Trophoblast cell (in vitro differentiated cells and primary cell): ENCODE measurements around the gene USP48.

ENCODE experiments used
- DNase-seq, 2 donors: peaks; one replicate each; pipeline ENCODE4 v3.0.0-alpha.2; 2016
- H2AFZ ChIP-seq: 2 replicates; pipeline ENCODE4 v1.6.1; 2013; ENCODE audit warnings: low read length, moderate library complexity, mild to moderate bottlenecking; ENCODE audit not compliant: insufficient read depth, poor library complexity
- H2AK5ac ChIP-seq: 2 replicates; pipeline ENCODE4 v1.6.1; 2013; ENCODE audit warnings: mild to moderate bottlenecking, low read length
- H2BK120ac ChIP-seq: 2 replicates; pipeline ENCODE4 v1.6.1; 2013; ENCODE audit warnings: low read length, mild to moderate bottlenecking, moderate library complexity; ENCODE audit not compliant: insufficient read depth, poor library complexity
- H2BK12ac ChIP-seq: 2 replicates; pipeline ENCODE4 v1.6.1; 2013; ENCODE audit warnings: mild to moderate bottlenecking, low read length, moderate library complexity
- H2BK5ac ChIP-seq: 2 replicates; pipeline ENCODE4 v1.6.1; 2013; ENCODE audit warnings: low read length, low read depth, moderate library complexity, mild to moderate bottlenecking; ENCODE audit not compliant: poor library complexity
- H3K14ac ChIP-seq: 2 replicates; pipeline ENCODE4 v1.6.1; 2013; ENCODE audit warnings: mild to moderate bottlenecking, low read length
- H3K18ac ChIP-seq: 2 replicates; pipeline ENCODE4 v1.6.1; 2013; ENCODE audit warnings: mild to moderate bottlenecking, low read length
- H3K23ac ChIP-seq: 2 replicates; pipeline ENCODE4 v1.6.1; 2013; ENCODE audit warnings: low read length
- H3K27ac ChIP-seq: 2 replicates; pipeline ENCODE4 v1.5.1; 2013; ENCODE audit warnings: low read depth, mild to moderate bottlenecking, inconsistent platforms, low read length, moderate library complexity
- H3K27me3 ChIP-seq: 2 replicates; pipeline ENCODE4 v1.6.1; 2013; ENCODE audit warnings: inconsistent platforms, mild to moderate bottlenecking, low read length, moderate library complexity; ENCODE audit not compliant: insufficient read depth
- H3K36me3 ChIP-seq, 2 experiments: 1 replicate in 1 of 2; 2 replicates in 1 of 2; pipeline ENCODE4 v1.6.1; 2013; ENCODE audit warnings: low read length in 2 of 2, mild to moderate bottlenecking in 2 of 2, moderate library complexity in 1 of 2; ENCODE audit not compliant: insufficient read depth in 2 of 2, control insufficient read depth in 1 of 2
- H3K4ac ChIP-seq: 2 replicates; pipeline ENCODE4 v1.6.1; 2013; ENCODE audit warnings: low read depth, mild to moderate bottlenecking, low read length, moderate library complexity
- H3K4me1 ChIP-seq, 2 experiments: 1 replicate in 1 of 2; 2 replicates in 1 of 2; pipeline ENCODE4 v1.6.1; 2013; ENCODE audit warnings: low read length in 2 of 2, mild to moderate bottlenecking in 2 of 2, moderate library complexity in 1 of 2; ENCODE audit not compliant: insufficient read depth in 2 of 2, control insufficient read depth in 1 of 2
- H3K4me2 ChIP-seq: 2 replicates; pipeline ENCODE4 v1.6.1; 2013; ENCODE audit warnings: inconsistent platforms, mild to moderate bottlenecking, low read length, moderate library complexity
- H3K4me3 ChIP-seq: 2 replicates; pipeline ENCODE4 v1.5.1; 2013; ENCODE audit warnings: mild to moderate bottlenecking, low read depth, low read length, inconsistent platforms
- H3K79me1 ChIP-seq: one replicate; pipeline ENCODE4 v1.6.1; 2013; ENCODE audit warnings: low read length
- H3K79me2 ChIP-seq: 2 replicates; pipeline ENCODE4 v1.6.1; 2013; ENCODE audit warnings: low read length, mild to moderate bottlenecking; ENCODE audit not compliant: control insufficient read depth, insufficient read depth, poor library complexity
- H3K9ac ChIP-seq: 2 replicates; pipeline ENCODE4 v1.6.1; 2013; ENCODE audit warnings: mild to moderate bottlenecking, low read length
- H3K9me3 ChIP-seq: 2 replicates; pipeline ENCODE4 v1.6.1; 2013; ENCODE audit warnings: low read depth, mild to moderate bottlenecking, control low read depth, inconsistent platforms, low read length; ENCODE audit not compliant: insufficient read depth
- H4K12ac ChIP-seq: 2 replicates; pipeline ENCODE4 v1.6.1; 2013; ENCODE audit warnings: low read depth, mild to moderate bottlenecking, low read length, moderate library complexity
- H4K8ac ChIP-seq: 2 replicates; pipeline ENCODE4 v1.6.1; 2013; ENCODE audit warnings: low read depth, mild to moderate bottlenecking, low read length, moderate library complexity
- H4K91ac ChIP-seq: one replicate; pipeline ENCODE4 v1.6.1; 2013; ENCODE audit warnings: low read depth, mild to moderate bottlenecking, low read length, moderate library complexity
- WGBS: extraction: QIAGEN DNeasy Blood & Tissue Kit; methylation state at CpG from one replicate; pipeline ENCODE4 v1.1.7; 2013; ENCODE audit warnings: missing lambda C conversion rate; ENCODE audit not compliant: insufficient read length, insufficient coverage; ENCODE audit errors: extremely low coverage; 5-methylcytosine and 5-hydroxymethylcytosine counted together

The USP48 gene

DNA sequence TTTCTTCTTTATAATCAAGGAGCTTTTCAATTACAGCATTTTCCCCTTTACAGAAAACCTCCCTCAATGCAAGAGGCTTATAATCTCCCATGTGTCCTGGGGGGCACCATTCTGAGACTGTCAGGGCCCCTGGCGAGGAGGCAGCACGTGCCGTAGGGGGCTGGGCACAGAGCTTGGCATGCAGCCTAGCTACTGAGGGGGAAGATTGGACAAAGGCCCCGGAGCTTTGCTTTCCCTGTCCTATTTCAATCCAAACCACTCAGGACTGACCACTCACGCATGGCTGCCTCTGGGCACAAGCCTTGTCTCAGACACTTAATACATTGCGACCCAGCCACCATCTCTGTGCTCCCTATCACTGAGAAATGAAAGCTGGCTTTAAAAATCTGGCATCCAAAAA, 111.0 kb downstream of the USP48 start:
- Histone ChIP-seq H3K27ac (no peak overlapping the region), H3K18ac (no peak overlapping the region), H2BK12ac (no peak overlapping the region), H2AK5ac (no peak overlapping the region), H3K9me3 (peaks cover 5% of the 10 kb centered on the region), H3K9ac (no peak overlapping the region), H4K12ac (no peak overlapping the region), H4K91ac (no peak overlapping the region), H2AFZ (no peak overlapping the region), H4K8ac (no peak overlapping the region), H3K4me1 (peaks cover 2 to 14% of the 10 kb centered on the region in 2 experiments), H2BK120ac (no peak overlapping the region), H3K36me3 (no peaks in the 10 kb centered on the region), H3K4ac (no peak overlapping the region), H3K79me1 (peaks cover 3% of the 10 kb centered on the region), H3K14ac (no peak overlapping the region), H3K27me3 (peaks cover 11% of the 10 kb centered on the region), H3K4me2 (no peak overlapping the region), H3K4me3 (no peak overlapping the region), H3K79me2 (peaks cover 2% of the 10 kb centered on the region), H2BK5ac (no peak overlapping the region), H3K23ac (no peak overlapping the region)
- no peak for DNase-seq
- WGBS: no CpG with 5 or more reads among the region's 6 CpGs

DNA sequence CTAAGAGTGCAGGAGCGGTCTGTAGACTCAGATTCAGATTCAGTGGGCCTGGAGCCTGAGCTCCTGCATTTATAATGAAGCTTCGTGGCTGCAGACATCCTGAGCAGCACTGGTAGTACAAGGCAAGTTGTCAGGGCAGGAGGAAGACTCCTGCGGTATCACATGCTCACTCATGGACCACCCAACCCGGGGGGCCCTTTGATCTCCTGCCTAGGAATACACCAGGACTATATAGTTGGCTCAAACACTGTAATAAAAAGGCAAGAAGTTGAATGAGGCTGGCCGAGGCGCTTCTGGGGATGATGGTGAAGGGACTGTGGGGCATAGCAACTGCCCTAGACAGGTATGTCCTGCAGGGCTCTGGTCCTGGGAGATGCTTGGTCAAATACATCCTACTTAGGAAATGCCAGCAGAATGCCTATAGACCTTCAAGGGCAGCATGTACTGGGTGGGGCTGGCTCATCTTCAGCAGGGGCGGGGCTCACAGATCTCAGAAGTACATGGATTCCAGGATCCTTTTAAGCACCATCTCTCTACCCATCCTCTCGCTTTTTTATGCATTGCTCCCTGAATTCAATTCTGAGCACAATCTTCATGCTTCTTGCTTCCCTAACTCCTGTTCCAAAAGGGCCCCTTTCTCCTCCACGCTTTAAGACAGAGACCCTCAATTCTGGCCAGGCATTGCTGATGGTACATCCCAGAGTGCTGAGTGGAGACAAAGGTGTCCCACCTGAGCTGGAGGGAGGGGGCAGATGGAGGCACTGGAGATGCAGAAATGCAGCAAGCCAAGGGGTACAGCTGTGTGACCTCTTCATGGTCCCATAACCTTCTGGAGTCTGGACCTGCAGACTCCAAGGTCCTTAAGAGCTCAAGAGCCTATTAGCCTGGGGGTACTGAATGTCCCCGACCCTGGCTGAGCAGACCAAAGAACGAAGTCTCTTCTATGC, 111.7 kb downstream of the USP48 start:
- H3K79me2 ChIP-seq: peaks cover 2% of the 10 kb centered on the region
- DNase-seq: no peak
- WGBS: no CpG with 5 or more reads among the region's 11 CpGs
- no peak overlapping the region for H3K23ac ChIP-seq
- no peak overlapping the region for H4K91ac ChIP-seq
- H3K27me3 ChIP-seq: peaks cover 11% of the 10 kb centered on the region
- H3K27ac ChIP-seq: no peak overlapping the region
- H3K18ac ChIP-seq: no peak overlapping the region
- H3K9ac ChIP-seq: no peak overlapping the region
- no peak overlapping the region for H4K12ac ChIP-seq
- H3K36me3 ChIP-seq: no peaks in the 10 kb centered on the region
- no peak overlapping the region for H3K14ac ChIP-seq
- H3K4me2 ChIP-seq: no peak overlapping the region
- H3K4me1 ChIP-seq: peaks cover 2 to 14% of the 10 kb centered on the region in 2 experiments
- H2BK120ac ChIP-seq: no peak overlapping the region
- peaks cover 3% of the 10 kb centered on the region for H3K79me1 ChIP-seq
- H3K4ac ChIP-seq: no peak overlapping the region
- no peak overlapping the region for H3K4me3 ChIP-seq
- no peak overlapping the region for H2AFZ ChIP-seq
- H2BK5ac ChIP-seq: no peak overlapping the region
- H4K8ac ChIP-seq: no peak overlapping the region
- H2BK12ac ChIP-seq: no peak overlapping the region
- no peak overlapping the region for H2AK5ac ChIP-seq
- H3K9me3 ChIP-seq: peaks cover 5% of the 10 kb centered on the region

DNA sequence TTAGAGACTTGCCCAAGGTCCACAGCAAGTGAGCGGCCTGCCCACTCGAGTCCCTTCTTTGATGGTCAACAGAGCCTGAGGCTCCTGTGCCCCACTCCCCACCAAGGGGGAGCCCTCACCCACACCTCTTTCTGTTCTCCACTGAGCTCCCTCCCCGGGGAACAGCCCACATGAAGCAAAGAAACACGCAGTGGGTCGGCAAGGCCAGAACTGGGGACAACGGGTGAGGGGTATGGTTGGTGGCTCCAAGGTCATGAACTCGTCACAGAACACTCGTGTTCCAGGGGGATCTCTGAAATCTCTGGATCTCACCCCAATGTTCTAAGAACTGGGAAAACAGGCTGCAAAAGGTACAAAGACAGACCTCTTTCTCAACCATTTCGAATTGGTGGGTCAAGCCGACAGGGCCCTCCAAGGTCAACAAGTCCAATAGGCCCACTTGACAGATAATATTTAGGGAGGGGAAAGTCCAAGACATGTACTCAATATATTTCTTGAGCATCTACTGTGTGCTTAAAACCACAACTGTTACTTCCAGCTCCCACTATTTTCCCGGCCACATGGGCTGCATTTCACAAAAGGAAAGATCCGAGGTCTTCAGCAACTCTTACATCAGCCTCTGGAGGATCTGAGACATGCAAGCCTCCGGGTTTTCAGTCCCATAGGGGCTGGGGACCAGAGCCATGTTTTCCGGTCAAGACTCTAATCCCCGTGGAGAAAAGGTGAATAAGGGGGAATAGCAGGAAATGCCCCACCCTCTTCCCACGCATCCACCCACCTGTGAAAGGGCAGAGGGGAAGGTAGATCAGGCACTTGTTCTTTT, 112.7 kb downstream of the USP48 start:
- Histone ChIP-seq H3K18ac (no peak overlapping the region), H3K4me2 (peak overlapping the region; percentile 68), H3K79me1 (peaks cover 3% of the 10 kb centered on the region), H3K27ac (no peak overlapping the region), H3K4ac (no peak overlapping the region), H2BK12ac (no peak overlapping the region), H3K9me3 (peaks cover 5% of the 10 kb centered on the region), H3K23ac (no peak overlapping the region), H4K8ac (no peak overlapping the region), H3K9ac (no peak overlapping the region), H3K79me2 (peaks cover 2% of the 10 kb centered on the region), H3K14ac (no peak overlapping the region), H3K4me1 (peaks cover 2 to 14% of the 10 kb centered on the region in 2 experiments), H4K12ac (peak overlapping the region; percentile 60), H2AK5ac (no peak overlapping the region), H4K91ac (no peak overlapping the region), H3K27me3 (peaks cover 11% of the 10 kb centered on the region), H3K36me3 (no peaks in the 10 kb centered on the region), H2BK5ac (no peak overlapping the region), H3K4me3 (no peak overlapping the region), H2AFZ (no peak overlapping the region), H2BK120ac (no peak overlapping the region)
- no peak for DNase-seq
- WGBS: no CpG with 5 or more reads among the region's 16 CpGs

DNA sequence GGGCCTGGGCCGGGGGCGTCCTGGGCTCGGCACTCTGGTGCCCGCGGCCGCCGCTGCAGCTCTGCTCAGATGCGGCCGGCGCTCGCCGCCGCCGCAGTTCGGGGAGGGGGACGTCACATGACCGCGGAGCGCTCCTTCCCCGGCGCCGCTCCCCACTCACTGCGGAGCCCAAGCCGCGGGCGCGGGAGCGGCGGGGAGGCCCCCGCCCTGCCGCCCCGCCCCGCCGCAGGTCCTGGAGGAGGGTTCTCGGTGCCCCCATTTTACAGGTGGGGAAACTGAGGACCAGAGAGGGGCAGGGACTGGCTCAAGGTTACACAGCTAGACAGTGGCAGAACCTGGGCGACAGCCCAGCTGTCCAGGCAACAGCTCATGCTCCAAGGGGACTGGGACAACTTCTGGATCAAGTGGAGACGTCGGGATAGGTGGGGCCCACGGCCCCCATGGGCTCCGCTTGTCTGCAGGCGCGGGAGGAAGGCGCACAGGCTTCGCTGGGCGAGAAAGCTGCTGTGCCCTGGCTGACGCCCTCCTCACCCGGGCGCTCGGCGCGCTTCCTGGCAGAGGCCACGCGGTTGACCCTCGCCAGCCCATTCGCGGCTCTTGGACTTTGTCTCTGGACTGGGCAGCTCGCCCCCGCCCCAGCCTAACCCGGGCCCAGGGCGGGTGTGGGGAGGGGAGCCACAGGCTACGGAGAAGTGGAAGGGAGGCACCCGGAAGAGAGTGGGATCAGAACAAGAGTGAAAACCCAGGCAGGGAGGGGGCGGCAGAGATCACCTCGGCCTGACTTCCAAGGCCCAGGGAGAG, 113.5 kb downstream of the USP48 start, which contains the start of gene RAP1GAP:
TSS of gene RAP1GAP (minus strand) at position 100 of the 801 bp plus-strand sequence. CDS start 49,325 bp downstream, outside the sequence.
- peaks cover 2% of the 10 kb centered on the region for H3K79me2 ChIP-seq
- no peak within 1 kb of the TSS for H3K4ac ChIP-seq
- peaks cover 5% of the 10 kb centered on the region for H3K9me3 ChIP-seq
- H3K27ac ChIP-seq: no peak within 1 kb of the TSS
- peak within 1 kb of the TSS; percentile 68 for H3K4me2 ChIP-seq
- H2BK120ac ChIP-seq: no peak within 1 kb of the TSS
- H3K9ac ChIP-seq: peak within 1 kb of the TSS; percentile 4
- H2AFZ ChIP-seq: peak within 1 kb of the TSS; percentile 84
- no peak within 1 kb of the TSS for H2AK5ac ChIP-seq
- peaks cover 2 to 14% of the 10 kb centered on the region in 2 experiments for H3K4me1 ChIP-seq
- peak within 1 kb of the TSS; percentile 13 for H4K91ac ChIP-seq
- no peak within 1 kb of the TSS for H2BK5ac ChIP-seq
- H3K18ac ChIP-seq: peak within 1 kb of the TSS; percentile 54
- H4K12ac ChIP-seq: peak within 1 kb of the TSS; percentile 60
- no CpG with 5 or more reads among the region's 64 CpGs for WGBS
- peaks cover 3% of the 10 kb centered on the region for H3K79me1 ChIP-seq
- no peak within 1 kb of the TSS for H3K23ac ChIP-seq
- peak within 1 kb of the TSS; percentile 63 for H4K8ac ChIP-seq
- no peak within 1 kb of the TSS for H2BK12ac ChIP-seq
- no peaks in the 10 kb centered on the region for H3K36me3 ChIP-seq
- H3K4me3 ChIP-seq: peak within 1 kb of the TSS; percentile 53
- H3K27me3 ChIP-seq: peaks cover 11% of the 10 kb centered on the region
- DNase-seq: no peak
- H3K14ac ChIP-seq: peak within 1 kb of the TSS; percentile 42
